HG03175 (cell line): ENCODE measurements around the gene CCDC92B.

Experiments
- ATAC-seq: cut with Tn5 transposase; IDR thresholded peaks from one replicate; pipeline ENCODE4 v1.9.1; 2021; ENCODE audit warnings: mild to moderate bottlenecking, moderate library complexity; ENCODE audit not compliant: unreplicated experiment

Gene CCDC92B

DNA sequence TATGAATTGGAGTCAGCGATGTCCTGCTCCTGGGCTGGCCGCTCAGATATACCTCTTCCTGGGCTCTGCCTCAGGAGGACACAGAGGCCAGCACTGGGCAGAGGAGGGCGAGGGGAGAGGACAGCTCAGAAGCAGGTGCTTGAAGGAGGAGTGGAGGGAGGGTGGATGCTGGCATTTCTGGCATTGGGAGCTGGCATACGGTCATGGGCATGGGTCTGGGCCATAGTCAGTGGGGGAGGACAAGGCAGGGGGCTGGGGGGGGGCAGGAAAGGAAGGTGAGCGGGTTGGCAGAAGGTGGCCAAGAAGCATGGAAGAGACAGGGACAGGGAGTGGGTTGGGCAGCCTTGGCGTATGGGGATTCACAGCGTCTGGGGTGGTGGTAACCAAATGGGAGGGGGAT is 30.1 kb upstream of the CCDC92B start:
- ATAC-seq: no peak

DNA sequence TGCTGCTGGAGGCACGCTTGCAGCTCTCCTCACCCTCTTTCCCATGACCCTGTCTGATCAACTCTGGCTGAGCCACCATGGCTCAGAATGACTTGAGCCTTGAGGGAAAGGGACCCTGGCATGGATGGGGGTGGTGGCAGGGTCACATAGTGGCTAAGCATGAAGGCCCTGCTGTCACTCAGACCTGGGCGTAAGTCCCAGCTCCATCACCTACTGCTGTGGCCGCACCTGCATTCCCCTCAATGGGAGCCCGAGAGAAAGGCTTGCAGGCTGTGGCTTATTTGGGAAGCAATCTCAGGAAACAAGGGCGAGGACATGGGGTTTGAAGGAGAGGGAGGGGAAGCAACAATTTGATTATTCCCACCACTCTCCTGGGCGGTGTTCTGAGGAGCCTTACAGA is 29.0 kb upstream of the CCDC92B start:
- no peak for ATAC-seq

DNA sequence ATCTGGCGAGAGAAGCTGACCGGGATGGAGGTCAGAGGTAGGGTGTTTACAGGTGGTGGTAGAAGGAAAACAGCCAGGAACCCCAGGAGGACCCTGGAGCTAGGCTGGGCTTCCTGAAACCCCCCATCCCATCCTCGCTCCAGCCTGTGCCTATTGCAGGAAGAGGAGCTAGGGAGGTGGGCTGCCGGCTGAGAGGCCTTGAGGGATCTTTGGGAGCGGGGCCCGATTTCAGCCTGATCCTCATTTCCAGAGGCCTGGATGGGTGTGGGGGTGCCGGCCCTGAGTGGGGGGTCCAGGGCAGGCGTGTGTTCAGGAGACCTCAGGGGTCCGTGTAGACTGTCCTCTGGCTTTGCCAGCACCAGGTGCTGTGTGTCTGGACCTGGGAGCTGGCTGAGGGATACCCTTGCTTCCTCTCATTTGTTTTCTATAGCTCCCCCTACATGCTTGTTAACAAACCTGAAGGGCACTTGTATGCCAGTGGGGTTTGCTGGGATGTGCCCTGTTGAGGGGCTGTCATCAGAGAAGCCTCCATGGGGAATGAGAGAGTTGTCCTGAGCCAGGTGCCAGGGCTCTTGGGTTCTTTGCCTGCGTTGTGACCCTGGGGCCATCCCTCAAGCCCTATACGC is 27.9 kb upstream of the CCDC92B start:
- no peak for ATAC-seq

DNA sequence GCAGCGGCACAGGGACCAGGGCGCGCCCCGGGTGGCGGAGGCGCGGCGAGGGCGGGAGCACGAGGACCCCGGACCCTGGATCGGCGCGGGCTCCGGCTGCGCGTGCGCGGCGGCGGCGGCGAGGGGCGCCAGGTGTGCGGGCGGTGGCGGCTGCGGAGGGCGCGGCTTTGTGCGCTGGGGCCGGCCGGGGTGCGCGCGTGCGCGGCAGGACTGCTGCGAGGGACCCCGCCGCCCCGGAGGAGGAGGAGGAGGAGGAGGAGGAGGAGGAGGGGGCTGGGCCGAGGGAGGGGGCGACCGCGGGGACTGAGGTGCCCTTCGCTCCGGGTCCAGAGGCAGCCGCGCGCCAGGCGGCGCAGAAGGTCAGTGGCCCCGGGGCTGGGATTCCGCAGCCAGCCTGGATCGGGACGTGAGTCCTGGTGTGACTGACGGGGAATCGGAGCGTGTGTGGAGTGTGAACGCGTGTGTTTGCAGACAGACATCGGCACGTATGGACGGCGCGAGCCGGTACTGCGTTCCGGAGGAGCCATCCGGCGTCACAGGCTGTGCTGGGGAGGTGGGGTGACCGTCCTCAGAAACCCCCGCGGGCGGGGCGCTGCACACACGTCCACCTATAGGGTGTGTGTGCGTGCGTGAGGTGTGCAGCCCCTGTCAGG is 27.3 kb upstream of the CCDC92B start:
- ATAC-seq: no peak

DNA sequence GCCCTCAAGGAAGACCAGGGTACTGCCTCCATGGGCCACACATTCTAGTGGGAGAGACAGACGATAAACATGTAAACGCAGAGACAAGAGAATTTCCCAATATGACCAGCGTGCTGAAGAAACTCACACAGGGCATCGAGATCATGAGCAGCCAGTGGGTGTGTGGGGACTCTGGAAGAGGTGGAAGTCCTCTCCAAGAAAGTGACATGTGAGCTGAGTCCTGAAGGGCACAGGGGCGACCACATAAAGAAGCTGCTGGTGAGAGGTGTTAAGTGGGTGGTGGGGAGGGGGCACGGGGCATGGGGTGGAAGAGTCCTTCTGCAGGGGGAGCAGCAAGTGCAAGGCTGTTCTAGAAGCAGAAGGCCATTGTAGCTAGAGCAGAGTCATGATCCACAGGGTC is 25.8 kb upstream of the CCDC92B start:
- no peak for ATAC-seq

DNA sequence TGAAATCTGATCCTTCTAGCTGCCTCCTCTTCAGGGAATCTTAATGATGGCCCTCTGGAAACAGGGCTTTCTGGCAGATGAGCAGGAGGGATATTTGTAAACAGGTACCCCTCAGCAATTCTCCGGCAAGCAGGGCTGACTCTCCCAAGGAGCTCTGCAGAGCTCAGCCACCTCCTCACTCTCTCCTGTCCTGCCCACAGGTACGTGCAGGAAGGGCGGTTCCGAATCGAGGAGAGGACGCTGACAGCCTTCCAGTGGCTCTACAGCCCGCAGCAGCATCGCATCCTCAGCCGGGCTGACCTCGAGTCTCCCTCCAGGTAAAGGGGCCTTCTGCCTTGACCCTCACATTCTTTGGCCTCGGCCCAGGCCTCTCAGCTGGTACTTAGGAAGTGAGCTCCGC is 20.7 kb upstream of the CCDC92B start:
- ATAC-seq: no peak

DNA sequence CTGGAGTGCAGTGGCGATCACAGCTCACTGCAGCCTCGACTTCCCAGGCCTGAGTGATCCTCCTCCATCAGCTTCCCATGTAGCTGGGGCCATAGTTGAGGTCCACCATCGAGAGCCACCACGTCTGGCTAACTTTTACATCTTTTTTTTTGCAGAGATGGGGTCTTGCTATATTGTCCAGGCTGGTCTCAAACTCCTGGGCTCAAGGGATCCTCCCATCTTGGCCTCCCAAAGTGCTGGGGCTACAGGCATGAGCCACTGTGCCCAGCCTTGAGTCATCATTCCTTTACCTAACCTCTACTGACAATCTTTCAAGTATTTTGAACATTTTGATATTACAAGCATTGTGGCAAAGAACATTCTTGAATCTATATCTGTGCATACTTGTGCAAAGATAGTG is 9.4 kb upstream of the CCDC92B start:
- no peak for ATAC-seq

DNA sequence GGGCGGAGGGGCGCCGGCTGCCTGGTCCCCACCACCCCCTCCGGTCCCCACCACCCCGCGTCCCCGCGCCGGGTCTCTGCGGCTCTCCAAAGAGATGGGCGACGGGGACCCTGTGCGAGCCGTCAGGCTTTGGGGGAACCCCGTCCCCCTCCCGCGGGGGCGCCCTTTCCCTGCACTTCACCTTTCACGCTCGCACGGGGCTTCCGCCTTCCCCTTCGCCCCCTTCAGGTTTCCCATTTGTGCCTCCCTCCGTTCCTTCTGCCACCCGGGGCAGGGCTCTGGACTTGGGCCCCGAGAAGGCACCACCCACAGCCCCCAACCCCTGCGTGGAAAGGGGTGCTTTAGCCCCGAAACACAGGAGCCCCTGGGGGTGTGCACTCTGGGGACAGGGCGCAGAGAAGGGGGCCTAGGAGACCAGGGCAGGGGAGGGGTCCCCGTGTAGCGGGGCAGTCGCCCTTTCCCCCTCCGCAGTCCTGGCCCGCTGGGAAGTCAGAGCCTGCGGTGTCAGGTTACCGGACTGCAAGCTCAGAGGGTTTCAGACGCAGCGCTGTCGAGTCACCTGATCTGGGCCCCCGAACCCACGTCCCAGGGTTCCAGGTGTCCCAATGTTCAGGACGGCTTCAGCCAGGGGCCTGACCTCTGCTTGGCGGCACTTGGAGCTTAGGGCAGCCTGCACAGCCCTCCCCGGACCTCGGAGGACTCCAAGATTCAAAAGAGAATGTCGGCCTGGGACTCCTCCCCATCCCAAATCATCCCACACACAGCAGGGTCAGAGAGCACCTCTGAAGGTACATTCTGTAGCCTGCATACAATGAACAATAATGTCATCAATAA is 6.7 kb upstream of the CCDC92B start:
- no peak for ATAC-seq

DNA sequence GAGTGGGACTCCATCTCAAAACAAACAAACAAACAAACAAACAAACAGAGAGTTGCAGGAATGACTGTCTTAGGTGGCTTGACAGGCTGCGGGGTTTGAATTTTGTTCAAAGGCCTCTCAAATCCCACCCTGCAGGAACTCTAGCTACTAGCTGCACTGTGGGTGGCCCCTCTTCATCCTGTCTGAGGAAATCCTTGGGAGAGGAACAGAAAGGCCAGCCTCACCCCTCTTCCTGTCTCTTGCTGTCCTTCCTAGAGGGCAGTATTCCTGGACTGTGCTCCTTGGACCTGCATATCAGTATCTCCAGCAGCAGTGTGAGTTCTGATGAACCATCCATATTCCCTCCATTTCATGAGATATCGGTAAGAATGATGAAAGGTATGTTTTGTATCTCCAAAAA is 2.0 kb upstream of the CCDC92B start:
- ATAC-seq: no peak

DNA sequence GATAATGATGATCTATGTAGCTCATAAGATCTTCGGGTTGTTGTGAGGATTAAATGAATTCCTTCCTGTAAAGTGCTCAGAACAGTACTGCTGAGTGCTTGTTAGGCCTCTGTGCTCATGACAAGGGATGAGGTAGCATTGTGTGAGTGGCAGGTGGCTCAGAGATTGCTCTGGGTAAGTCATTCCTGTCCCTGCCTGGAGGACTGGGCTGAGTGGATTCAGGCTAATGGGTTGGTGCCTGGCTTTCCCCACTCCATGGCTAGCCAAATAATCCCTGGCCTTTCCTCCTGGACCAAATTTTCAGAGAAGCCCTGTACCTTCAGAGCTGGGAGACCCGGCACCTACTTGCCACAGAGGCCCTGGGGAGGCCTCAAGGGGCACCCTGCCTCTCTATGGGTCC is 1.3 kb upstream of the CCDC92B start:
- no peak for ATAC-seq

DNA sequence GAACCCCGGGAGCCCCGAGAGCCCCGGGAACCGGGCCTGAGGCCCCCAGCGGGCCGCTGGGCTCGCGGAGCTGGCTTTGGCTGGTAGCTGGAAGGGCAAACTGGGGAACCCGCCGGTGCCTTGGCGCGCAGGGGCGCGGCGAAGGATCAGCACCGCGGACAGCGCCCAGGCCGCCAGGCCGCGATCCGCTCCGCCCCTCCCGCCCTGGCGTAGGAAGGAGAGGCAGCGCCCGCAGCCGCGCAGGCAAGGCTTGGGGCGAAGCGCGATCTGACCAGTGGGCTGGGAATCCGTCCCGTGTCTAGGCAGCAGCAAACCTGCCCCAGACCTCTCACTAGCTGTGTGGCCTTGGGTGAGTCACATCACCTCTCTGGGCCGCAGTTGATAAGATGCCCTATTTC is 331 bp upstream of the CCDC92B start:
- ATAC-seq: no peak

DNA sequence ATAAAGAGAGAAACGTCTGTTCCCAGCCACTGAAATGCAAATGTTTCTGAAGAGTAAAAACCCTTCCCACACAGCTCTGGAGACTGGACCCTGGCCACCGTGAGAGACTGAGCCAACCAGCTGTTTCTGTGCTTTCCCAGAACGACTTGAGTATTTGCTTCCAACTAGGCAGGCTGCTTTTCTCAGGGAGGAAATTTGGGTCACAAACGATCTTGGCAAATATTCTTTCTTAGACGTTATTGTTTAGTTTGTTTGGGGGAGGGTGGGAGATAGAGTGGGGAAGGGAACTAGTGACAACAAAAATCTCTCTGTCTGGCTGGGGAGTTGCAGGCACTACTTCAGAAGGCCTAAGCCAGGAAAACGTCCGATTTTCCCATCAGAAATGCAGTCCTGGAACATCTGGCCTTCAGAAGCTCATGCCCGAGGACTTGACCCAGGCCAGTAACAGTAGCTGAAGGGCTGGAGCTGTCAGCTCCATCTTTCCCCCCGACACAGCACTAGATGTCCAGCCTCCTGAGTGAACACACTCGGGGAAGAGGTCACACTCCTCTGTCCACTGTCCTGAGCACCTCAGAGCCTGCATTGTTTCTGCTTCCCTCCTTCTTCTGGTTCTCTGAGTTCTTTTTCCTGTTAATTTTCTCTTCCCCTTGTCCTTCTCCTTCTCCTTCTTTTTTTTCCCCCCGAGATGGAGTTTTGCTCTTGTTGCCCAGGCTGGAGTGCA is 4.0 kb downstream of the CCDC92B start:
- ATAC-seq: no peak

DNA sequence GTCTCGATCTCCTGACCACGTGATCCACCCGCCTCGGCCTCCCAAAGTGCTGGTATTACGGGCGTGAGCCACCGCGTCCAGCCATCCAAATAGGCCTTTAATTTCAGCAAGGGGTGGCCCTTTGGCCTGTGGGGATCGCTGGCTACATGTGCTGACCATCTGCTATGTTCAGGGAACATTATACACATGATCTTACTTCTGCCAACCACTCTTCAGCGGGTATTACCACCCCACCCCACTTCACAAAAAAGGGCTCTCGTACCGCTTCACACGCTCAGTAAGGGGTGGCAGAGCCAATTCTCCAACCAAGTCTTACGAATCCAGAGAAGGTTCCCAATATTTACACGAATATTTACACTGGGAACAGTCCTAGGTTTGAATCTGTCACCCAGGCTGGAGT is 11.8 kb downstream of the CCDC92B start:
- no peak for ATAC-seq

DNA sequence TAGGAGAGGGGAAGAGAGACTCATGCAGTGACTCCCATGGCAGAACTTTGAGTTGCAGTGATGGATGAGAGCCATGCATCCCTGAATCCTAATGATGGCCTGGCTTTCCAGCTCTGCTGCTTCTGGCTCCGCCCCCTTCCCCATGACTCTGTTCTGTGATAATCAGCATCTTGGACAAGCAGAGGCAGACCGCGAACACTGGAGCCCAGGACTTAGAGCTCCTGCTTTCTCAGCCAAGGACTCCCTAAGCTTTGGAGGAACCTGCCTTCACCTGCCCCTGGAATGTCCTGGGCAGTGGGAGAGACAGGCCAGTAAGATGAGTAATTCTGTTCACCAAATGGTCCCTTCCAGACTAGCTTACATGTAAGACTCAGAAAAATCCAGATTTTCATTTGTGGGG is 12.5 kb downstream of the CCDC92B start:
- ATAC-seq: no peak

DNA sequence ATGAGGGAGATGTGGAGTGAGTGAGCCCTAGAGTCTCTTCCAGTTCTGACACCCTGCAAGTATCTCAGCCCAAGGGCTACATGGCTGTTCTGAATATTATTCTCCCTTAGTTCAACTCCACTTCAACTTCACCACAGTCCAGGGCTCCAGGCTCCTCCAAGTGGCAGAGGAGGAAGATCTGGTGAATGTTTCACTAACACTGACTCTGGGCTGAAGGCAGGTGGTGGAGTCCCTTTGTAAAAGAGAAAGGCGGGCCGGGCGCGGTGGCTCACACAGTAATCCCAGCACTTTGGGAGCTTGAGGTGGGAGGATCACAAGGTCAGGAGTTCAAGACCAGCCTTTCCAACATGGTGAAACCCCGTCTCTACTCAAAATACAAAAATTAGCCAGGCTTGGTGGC is 13.6 kb downstream of the CCDC92B start:
- ATAC-seq: no peak

DNA sequence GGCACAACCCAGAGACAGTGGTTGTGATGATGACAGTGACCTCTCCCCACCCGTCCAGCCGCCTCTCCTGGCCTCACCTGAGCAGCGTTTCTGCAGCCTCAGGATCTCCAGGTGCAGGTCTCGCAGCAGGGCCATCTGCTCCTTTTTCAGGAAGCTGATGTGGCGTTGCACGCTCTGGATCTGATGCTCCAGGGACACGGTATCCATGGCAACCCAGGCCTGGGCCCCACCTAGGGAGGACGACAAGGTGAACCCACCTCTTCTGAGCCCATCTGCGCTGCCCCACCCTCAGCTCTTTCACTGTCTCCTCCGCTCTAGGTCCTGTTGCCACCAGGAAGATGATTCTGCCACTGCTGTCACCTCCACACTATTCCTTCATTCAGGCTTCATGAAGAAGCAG is 14.5 kb downstream of the CCDC92B start:
- ATAC-seq: no peak

DNA sequence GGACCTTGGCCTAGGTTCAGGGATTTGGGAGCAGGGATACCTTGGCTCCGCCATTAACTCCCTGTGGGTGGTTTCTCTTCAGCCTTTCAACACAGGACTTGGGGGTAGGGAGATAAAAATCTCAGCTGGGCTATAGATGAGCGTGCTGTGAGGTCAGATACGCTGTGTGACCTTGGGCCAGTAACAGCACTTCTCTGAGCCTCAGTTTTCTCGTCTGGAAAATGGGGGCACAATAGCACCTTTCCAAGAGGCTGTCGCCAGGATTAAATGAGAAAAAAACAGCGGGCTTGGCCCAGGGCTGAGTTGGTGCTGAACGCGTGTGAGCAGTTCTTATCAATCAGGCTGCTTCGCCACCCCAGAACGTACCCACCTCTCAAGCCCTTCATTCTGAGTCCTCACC is 17.6 kb downstream of the CCDC92B start:
- no peak for ATAC-seq

DNA sequence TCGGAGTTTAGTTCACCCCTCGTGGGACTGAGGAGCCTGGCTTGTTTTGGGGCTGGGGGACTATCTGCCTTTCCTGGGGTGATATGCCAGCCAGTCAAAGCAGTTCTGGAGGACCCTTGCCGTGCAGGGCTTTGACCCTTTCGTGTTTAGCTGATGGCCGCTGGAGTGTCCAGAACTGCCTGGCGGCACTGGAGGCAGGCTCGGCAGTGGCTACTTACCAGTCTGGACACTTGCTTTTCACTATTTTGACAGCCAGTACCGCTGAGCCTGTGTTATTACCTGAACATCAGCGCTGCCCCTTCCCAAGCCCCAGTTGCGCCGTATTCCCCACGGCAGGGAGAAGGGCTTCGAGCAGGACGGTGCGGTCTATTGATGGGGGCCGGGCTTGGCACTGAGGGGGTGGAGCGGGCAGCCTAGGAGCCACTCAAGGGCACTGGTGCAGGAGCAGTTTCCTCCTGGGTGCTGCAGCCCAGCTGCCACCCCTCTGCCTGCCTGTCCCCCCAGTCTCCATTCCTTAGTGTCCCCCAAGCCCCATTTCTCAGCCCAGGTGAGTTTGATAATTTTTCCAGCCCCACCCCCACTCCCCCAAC is 18.6 kb downstream of the CCDC92B start:
- no peak for ATAC-seq

DNA sequence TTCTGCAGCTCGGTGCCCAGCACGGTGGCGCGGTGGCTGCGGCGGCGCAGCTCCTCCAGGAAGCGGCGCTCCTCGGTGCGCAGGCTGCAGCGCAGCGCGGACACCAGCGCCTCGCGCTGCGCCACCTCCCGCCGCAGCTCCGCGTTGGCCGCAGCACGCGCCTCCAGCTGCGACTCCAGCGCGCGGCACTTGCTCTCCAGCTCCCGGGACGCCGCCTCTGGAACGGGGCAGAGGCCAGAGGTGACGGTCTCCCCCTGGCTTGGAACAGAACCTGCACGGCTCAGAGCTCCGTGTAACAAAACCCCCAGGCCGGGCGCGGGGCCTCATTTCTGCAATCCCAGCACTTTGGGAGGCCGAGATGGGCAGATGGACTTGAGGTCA is 24.7 kb downstream of the CCDC92B start:
- no peak for ATAC-seq

DNA sequence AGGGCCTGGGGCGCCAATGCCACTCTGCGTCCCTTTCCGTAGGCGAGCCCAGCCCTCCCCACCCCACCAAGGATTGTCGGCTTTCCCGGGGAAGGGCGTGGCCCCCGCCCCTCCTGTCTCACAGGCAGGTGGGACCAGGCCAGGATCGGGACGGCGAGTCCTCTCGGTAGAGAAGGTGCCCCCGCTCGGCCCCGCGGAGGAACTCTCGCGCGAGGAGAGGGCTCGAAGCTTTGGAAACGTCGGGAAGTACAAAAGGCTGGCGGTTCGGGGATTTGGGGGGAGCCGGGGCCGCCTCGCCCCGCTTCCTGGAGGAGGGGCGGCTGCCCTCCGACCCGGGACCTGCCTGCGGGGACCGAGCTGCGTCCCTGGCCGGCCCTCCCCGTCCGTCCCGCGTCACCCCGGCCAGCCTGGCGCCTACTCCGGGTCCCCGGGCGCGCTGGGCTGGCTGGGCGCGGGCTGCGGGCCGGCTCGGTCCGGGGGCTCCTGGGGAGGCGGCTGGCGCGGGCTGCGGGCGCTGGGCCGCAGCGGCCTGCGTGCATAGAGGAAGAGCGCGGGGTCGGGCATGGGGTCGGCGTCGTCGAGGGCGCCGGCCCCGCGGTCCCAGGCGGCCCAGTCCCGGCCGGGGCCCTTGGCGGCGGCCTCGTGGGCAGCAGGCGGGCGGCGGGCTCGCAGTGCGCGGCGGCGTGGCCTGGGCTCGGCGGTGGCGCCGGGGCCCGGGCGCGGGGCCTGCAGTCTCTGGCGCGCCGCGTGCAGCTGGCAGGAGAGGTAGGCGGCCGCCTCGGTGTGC is 25.3 kb downstream of the CCDC92B start:
- ATAC-seq: no peak
